Cortex of kidney (tissue), 1 donor: ENCODE measurements around the gene SLC28A3.

ENCODE experiments used
- DNase-seq: peaks from one replicate; lab custom pipeline; 2025; lab: John Stamatoyannopoulos, UW

Gene SLC28A3

DNA sequence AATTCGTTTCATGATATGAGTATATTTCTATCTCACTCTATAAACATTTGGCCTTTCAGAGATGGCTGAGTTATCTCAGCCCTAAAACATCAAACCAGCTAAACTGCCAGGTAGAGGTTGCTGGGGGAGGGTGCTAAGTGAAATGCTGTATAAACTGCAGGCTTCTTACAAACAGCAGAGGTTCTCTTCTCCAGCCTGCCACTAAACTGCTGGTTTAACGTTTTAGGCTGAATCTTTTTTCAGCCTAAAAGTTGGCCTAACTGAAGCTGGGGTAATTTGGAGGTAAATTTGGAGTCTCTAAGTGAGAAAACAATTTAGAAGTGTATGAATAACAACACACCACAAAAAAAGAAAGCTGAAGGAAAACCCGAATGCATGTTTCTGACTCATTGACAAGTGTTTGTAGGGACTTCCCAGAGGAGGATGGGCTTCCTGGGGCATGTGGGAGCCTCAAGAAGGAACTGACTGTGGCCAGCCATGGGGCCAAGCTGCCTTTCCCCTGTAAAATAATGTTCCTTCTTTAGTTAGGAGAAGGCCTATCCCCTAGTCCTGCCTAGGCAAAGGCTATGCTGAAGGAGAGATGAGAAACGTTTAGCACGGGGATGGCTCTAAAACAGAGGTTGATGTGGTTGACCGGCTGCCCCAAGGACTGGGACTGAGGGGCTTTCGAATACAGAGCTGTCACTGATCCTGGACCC, 44.3 kb downstream of the SLC28A3 start:
- no peak for DNase-seq

DNA sequence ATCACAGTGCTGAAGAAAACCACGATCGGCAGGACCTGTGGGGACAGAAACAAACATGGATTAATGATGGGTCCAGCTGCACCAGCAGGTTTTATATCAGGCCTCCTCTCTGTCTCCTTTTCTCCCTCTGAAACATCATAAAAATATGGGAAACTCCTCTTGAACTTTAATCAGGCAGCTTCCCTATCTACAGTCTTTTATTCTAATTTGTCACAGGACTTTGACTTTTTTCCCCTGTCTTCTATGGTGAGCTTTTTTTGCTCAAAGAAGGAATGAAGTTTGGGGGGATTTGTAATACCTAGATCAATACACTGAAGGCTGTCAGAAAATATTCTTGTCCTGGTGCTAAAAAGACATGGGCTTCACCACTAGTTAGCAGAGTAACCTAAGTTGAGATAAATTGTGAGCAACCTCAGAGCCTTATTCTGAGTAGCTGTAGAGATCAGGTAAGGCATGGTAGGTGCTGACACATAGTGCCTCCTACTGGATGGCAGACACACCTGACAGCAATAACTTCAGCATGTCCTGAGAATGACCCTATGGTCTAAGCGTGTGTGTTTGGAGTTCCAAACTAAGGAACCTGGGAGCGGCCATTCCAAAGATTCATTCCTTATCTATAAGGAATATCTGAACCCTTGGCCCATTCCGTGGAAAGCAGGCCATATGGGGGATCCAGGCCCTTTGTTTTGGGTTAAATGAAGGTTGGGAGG, 46.2 kb downstream of the SLC28A3 start:
- DNase-seq = no peak

DNA sequence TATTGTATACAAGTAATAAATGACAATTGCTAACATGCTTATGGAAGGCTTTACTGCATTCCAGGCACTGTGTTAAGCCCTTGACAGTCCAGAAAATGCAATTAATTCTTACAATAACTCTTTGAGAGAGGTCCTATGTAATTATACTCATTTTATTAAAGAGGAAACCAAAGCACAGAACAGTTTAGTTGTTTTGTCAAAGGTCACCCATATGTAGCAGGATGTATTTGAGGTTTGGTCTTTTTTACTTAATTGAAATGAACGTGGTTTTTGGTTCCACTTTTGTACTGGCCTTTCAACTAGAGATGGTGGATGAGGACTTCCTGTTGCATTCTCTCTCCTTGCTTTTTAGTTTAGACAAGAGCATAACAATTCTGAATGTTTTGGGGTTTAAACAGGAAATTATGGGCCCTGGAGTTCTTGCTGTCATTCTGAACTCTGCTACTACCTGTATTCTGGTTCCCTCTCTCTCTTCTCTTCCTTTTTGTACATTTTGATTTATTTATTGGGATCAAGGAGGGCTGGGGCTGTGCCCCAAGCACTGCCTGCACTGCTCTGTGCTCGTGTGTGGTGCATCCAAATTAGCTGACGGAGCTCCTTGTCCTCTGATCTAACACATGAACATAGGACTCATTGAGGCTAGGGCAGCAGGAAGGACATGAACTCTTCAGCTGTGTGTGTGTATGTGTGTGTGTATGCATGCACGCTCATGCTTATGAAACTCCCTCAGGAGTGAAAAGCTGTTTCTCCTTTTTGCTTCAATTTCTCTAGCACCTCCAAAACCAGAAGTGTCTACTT, 47.4 kb downstream of the SLC28A3 start:
- DNase-seq = no peak

DNA sequence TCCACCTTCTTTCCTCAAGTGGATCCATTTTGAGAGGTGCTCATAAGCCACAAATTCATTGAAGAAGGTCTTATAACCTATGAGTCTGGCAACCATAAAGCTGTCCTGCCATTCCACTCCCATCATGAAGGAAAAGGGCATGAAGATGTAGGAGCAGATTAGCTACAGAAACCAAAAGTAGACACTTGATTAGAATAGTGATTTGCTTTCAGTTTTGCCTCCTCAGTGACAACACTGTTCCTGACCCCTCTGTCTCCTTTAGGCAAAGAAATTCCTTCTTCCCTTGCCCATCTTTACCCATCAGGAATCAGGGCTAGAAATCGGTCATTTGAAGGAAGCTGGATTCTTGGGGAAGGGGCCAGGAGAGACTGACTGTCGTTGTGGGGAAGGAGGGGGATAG, 55.2 kb downstream of the SLC28A3 start:
- DNase-seq = no peak

DNA sequence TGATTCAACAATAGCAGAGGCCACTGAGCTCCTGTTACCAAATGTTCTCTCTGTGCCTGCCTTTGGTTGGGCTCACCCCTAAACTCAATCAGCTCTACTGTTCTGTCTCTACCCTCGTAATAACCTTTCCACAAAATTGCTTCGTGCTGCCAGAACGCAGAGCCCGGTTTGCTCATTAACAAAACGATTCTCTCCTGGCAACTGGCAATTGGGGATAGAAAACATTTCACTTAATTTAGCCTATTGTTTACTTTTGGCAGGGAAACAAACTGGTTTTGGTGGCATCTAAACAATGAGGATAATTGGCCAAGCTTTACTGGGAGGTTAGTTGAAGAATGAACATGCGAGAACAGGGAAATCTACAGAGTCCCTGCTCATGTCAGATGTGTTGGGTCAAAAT, 56.6 kb downstream of the SLC28A3 start:
- no peak for DNase-seq

DNA sequence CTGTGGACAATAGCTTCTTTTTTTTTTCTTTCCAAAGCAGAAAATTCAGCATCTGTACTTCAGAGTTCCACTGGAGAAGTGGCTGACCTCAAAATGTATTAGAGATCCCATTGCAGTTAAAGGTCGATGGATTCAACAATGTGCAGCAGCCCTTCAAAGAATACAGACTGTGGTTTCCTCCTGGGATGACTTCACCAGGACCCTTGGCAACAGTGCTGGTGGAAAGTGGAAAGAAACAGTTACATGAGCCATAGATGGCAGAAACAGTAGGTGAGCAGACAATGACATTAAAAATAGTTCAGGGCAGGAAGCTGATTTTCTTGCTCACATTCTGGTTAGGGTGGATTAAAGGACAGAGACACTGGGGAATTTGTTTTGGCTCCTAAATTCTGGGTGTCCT, 62.4 kb downstream of the SLC28A3 start:
- DNase-seq = no peak

DNA sequence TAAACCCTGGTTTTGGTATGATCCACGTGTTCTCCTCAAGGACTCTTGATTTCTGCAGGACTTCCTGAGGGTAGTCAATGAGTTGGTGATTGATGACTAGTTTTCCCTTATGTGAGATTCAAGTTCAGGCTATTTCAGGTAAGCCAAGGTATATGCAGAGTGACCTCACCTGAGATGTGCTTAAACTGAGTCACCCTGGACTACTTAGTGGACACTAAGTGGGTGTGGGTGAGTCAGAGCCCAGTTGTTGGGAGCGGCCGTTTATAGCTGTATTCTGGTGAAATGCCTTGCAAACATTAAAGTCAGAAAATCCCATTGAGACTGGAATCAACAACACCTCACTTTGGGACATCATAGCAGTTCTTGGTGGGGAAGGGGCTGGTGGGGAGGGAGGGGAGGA, 62.9 kb downstream of the SLC28A3 start:
- no peak for DNase-seq

DNA sequence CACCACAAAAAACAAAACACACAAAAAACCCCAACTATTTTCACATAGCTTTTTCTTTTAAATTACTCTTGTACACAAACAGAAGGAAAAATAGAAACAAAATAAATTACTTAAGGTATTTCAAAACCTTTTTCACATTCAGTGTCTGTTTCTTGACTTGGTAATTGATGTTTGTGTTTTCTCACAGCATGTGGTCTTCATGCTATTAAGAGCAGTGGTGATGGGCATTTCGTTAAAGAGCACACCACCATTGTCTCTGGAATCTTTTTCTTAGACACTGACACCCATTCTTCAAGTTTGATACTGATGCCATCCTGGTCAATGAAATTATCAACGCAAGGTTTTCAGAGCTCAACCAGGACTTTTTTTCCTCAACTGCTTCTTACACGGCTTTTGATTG, 63.8 kb downstream of the SLC28A3 start:
- no peak for DNase-seq

DNA sequence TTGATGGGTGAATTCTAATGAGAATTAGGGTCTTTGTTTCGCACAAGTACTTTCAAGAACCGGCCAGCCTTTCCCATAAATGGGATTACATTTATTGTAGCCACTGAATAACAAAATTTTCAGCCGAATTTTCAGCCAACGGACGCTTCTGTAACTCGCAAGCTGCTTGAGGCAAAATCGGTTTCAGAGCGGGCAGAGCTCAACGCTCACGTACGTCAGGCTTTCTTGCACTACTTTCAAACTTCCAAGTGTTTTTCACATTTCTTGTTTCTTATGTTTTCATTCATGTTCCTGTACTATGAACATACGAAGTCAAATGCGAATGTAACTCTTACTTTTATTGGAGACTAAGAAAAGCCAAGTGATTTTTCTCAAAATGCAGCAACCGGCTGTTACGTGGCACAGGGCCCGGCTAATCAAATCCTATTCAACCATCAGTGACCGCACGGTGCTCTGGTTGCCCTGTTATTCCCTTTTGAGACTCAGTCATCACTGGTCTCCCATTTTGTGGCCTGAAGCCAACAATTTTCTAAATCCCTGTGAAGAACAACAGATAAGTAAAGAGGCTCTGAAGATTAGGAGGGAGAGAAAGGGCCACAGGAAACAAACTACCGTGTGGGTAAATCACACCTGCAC, 68.5 kb downstream of the SLC28A3 start:
- DNase-seq = no peak

DNA sequence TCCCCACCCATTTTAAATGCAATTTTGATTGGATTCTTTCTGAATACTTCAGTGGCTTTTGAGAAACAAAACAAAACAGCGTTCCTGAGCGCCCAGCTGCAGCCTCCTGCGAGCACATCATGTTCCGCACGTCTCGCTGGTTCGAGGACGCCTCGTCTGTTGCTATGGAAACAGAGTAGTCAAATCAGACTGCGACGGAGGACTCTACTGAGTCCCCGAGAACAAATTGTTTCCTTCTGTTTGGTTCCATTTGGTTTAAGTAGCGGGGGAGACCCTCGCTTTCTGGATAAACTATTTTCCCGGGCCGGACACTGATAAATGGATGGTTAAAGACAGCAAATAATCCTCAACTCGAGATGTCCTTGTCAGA, 69.0 kb downstream of the SLC28A3 start:
- DNase-seq = no peak

DNA sequence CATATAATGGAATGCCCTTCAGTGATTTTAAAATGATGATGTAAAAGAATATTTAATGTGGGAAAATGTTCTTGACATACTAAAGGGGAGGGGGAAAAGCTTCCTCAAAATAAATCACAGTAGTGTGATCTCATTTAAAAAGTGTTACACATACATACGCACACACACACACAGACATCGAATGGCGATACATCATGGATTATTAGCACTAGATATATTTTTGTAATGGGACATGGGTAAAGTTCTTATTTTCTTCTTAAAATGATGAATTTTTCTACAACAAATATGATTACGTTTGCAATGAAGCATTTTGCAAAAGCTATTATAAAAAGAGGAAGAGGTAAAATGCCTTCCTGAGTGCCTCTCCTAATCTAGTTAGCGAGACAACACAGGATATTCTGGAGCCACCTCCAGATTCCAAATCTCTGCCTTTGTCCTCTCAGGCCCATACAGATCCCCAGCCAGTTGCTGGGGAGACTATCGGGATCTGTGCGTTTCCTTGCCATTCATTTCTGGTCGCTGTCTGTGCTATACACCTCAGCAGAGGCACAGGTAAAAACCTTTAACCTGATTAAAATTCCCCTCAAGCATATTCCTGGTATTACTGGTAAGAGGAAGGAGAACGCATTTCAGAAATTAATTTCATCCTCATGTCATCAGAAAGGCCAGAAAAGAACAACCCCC, 69.6 kb downstream of the SLC28A3 start:
- DNase-seq = no peak

DNA sequence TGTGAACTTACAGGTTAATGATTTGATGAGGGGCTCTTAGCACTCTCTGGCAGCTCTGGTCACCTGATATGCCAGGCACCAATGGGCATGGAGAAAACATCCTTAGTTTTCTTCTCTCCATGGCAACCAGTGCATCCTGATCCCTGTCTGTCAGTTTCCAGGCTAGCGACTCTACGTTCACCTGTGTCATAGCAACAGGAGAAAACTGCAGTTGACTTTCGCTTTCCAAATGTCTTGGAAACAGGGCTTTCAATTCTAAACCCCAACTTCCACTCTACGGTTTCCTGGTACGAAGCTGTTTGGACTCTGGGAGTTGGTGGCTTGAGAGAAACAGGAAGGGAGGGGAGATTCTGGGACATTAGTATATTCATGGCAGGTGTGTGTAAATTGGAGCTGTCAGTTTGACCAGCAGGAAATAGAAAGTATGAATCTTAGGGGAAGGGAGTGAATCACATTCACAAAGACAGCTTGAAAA, 74.4 kb downstream of the SLC28A3 start:
- no peak for DNase-seq

DNA sequence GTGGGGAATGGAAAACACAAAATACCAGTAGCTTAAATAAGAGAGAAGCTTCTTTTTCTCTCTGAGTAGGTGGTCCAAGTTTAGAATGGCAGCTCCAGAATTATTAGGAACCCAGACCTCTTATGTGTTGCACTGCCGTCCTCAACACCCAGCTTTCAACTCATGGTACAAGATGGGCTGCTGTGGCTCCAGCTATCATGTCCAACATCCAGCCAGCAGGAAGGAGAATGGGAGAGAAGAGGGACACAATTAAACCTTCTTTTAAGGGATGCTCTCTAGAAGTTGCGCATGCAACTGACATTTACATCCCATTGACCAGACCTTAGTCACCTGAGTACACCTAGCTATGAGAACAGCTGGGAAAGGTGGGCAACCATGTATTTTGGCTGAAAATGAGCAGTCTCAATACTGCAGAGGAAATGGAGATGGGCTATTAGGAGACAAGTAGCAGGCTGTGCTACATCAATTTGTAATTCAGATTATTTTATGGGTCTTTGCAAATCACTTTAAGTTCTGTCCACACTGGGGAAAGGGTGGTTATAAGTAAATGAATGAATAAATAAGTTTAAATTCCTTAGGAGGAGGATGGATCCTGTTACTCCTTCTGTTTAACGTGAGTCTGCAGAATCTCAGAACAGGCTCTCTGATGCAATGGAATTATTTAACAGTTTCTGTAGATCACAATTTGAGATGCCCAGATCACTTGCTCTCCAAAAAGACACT, 76.1 kb downstream of the SLC28A3 start:
- DNase-seq = no peak

DNA sequence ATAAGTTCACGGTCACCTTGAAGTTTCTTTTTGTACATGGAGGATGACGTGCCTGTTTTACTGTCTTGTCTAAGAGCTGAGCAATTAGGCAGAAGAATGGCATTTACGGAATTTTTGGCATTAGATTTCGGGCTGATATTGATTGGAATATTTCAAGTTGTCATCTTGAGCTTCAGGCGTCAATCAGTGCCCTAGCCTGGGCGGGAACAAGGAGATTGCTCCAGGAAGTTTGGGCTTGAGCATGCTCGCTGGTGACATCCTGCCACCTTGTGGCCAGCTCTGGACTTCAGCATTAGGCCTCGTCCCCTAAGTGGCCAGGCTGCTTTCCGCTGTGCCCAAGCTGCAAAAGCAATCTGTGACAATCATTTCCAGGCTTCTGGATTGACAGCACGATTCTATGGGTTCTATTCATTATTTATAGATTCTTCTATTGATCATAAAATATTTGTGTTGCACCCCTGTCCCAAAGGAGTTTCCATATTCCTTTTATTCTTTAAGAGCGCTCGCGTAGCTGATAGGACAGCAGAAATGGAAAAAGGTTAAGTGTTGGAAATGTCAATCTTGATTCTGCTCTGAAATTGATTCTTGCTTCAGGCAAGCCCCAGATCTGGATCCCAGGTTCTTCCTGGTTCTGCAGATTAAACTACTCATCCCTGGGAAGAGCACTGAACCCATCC, 79.3 kb downstream of the SLC28A3 start:
- DNase-seq = no peak

DNA sequence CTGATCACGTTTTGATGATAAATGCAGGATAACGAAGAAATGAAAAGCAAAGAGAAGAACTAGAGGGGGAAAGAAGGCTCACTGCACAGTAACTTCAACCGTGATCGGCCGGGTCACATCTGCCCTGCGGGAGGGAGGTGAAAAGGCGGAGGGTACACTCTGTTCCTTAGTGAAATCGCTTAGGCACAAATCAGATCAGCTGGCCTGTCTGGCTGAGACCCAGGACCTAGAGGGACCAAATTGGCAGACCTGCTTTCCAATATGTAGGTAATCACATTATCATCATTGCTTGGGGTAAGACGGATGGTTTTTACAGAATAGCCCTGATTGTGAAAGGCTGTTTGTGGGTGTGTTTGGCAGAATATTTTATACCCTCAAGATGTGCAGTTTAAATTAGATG, 82.2 kb downstream of the SLC28A3 start:
- DNase-seq = no peak

DNA sequence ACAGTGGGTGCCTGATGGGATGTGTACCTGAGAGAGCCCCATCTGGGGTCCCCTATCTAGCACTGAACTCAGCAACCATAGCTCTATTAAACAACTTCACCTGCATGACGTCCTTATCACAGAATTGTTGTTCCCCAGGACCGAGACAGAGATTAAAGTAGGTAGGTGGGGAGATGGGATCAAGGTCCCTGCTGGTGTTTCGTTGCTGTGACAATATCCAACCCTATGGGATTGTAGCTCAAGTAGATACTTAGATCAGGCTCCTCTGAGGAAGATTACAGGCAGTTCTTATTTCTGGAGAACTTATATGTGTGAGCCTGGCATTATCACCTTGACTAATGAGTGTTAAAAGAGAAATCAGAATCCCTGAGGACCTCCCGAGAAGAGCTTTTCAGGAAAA, 84.9 kb downstream of the SLC28A3 start:
- DNase-seq = no peak

DNA sequence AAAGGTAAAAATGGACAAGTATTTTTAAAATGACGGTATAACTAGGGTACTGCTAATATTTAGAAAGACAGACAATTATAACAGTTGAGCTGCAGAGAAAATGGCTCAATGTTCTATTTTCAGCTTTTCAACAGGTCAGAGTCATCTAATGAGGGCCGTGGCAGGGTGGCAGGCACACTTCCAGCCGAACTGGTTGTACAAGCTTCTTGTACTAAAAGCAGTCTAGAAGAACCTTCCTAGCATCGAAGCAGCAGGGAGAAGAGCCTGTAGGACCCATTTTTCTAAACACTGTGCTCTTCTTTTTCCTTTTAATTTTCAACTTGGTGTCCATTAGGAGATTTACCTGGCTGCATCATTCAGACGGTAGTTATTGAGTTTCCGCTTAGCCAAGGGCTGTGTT, 85.6 kb downstream of the SLC28A3 start:
- no peak for DNase-seq

DNA sequence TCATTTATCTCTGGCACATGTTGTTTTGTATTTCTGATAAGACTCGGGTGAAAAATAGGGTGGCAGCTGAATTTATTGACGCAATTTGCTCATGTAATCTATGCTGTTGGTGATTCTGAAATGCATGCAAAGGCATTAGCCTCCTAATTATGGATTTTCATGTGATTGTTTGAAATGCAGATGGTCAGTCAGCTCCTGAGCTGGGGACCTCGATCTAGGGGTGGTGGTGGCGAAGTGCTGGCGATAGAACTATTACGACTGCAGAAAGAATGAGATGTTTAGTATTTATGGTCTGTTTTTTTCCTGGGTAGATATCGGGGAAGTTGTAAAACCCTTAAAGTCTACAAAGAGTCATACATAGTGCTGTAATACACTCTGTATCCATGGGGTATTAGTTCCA, 88.6 kb downstream of the SLC28A3 start:
- no peak for DNase-seq

DNA sequence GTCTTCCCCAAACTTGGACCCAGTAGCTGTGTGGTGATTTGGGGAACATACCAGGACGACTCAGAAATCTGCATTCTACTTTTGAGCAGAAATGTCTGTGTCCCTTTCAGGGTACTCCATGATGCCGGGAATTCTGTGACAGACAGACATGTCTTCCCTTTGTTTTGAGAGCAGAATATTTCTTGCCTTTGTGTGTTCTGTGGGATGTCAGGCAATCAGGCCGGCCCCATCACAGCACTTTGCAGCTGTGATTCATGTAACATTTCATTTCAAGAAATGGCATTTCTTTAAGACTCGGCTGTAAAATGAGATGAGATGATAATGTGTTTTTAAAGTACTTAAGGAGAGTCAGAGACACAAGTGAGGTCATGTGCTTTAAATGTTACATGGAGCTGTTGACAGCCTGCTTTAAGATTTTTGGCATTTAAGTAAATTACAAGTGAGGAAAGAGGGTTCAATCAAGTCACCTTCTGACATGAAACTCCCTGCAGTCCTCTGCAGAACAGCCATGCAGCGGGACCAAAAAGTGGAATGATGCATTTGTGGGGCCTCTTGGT, 98.7 kb downstream of the SLC28A3 start:
- DNase-seq = no peak

DNA sequence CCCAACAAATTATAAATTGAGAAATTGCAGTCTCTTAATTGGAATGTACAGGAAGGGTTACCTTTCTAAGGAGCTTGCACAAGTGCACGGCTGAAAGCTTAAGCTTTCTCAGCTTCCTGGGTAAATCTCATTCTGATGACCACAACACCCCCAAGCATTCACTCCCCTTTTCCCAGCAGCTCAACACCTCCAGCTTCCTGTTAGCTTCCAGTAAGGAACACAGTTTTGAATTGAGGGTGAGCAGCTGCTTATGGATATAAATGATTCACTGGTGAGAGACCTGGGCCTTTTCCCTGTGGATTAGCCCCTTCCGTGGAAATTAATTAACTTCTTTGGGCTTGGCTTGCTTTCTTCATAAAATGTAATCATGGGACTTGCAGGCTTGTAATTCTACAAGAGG, 101.2 kb downstream of the SLC28A3 start:
- no peak for DNase-seq
